Hematopoietic multipotent progenitor cell treated with erythropoietin and hydrocortisone succinate and interleukin-3 and kit ligand, for 17 days (in vitro differentiated cells): ENCODE data around the gene FAM81A.
"Not testable (repeated sequence)": the region's sequence is repeated elsewhere in the genome, so short reads cannot be mapped to it uniquely, and the experiment has no call there.

Experiments used
- DNase-seq: peaks from one replicate; pipeline ENCODE4 v3.0.0-alpha.2; 2015; ENCODE audit warnings: low spot score

The FAM81A gene

DNA sequence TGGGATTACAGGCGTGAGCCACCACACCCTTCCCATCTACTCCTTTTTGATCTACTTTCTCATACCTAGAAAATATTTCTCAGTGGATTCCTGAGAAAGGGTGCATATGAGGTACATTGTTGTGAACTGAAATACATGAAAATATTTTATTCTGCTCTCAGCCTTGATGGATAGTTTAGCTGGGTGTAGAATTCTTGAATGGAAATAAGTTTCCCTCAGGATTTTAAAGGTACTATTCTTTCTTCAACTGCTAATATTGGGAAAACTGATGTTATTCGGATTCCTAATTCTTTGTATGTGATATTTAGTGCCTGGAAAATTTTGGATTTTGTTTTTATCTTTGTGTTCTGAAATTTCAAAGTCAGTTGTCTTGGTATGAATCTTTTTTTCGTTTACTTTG, 9.1 kb upstream of the FAM81A start:
- DNase-seq: not testable (repeated sequence)

DNA sequence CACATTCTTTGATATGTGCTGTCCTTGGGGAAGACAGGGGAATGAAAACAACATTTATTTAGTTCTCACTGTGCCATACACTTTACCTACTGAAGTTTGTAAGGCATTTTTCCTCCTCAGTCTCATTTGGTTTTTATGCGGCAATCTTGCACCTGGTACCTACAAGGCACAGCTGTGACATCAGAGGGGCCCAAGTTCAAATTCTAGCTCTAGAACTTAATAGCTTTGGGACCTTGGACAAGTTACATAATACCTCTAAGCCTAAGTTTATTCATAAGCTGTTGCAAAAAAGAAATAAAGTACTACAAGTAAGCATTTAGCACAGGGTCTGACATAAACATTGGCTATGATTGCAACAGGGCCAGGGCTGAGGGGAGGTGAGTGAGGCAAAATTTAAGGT, 5.6 kb upstream of the FAM81A start:
- no peak for DNase-seq

DNA sequence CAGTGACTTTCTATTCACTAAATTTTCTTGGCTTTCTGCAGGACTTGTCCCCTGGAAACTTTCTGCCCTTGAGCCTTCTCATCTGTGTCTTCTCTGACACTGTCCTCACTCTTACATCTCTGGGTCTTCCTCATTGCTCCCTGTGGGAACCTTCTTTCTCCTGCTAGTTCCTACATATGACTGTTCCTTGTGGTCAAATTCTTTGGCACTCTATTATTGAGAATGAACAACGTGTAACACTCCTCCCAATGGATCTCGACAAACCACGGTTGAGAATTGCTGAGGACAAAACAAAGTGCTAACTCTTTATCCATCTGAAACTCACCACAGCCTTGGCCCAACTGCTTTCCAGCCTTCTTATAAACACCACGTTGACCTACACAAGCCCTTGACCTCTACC, 3.5 kb upstream of the FAM81A start:
- DNase-seq: no peak

DNA sequence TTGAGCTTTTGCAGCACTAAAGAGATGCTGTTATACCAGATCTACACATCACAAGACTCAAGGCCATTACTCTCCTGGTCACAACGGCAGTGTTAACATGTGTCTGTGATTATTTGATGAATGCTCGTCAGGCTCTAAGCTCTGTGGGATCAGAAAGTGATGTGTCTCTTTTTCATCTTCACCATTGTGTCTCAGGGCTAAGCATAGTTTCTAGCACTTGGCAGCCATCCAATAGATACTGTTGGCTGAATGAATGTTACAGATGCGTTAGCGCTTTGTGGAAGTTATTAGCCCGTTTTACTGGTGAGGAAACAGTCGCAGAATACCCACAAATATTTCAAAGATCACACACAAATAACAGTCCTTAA, 1.2 kb upstream of the FAM81A start:
- no peak for DNase-seq

DNA sequence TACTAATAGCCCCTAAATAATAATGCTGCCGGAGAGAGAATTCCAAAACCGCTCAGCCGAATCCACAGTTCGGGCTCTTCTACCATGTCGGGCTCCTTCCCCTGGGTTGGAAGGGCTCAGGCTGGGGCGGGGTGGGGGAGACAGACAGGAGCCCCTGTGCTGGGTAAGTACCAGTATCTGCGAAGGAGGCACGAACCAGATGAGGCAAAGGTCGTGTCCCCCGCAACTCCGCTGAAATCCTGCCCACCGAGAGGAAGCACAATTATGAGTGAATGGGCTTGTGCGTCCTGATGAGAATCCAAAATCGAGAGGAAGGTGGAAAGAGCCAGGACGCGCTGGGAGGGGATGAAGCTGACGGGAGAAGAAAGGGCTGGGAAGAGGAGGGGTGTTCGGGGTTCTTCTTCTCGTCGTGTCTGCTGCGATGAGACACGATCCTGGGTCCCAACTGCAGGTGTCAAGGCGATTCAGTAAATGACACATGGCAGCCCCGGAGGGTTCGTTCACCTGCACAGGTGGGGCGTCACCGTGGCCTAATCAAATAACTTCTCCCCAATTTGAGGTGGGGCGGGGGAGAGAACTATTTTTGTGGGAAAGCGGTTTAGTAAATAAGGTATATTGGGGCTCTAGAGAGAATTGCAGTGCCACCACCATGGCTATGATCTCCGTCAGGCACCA, 707 bp upstream of the FAM81A start:
- no peak for DNase-seq

DNA sequence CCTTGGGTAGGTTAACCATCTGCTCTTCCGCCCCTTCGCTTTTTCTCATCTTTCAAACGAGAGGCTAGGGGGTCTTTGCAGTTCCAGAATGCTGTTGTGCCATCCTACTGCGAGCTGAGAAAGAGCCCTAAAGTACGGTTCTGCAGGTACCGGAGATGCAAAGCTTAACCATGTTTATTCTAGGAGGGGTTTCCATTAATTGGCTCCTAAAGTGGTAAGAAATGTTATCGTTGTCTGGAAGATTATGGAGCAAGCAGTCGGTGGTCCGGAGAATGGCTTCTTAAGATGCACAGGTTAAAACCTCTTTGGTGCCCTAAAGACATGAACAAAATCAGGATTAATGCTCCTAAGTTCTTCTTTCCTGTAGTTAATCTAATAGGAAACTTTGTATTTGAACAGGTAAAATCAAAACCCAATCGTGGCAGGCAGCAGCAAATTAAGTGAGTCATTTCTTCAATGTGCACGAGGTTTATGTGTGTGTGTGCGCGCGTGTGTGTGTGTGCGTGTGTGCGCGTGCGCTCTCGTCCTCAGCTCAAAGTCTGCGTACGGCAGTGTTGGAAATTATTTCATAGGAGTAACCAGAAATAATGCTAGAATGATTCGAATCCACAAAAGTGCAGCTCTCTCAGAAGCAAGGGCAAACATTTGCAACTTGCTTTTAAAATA, 772 bp downstream of the FAM81A start:
- DNase-seq: no peak

DNA sequence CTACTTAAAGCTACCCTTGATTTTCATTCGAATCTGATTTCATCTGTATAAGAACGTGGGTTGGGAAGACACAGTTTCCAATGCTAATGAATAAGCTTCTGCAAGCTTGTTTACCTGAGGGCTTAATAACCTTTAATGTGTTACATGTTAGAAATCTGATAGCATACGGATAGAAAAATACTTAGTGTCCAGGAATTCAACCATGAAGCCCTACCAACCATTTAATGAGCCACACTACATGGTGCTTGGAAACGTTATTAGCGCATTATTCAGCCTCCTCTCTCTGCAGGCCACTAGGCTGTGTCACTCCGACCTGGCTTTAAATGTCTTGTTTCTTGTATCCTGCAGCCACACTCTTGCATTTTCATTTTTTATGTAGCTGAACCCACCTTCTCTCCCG, 1.6 kb downstream of the FAM81A start:
- no peak for DNase-seq

DNA sequence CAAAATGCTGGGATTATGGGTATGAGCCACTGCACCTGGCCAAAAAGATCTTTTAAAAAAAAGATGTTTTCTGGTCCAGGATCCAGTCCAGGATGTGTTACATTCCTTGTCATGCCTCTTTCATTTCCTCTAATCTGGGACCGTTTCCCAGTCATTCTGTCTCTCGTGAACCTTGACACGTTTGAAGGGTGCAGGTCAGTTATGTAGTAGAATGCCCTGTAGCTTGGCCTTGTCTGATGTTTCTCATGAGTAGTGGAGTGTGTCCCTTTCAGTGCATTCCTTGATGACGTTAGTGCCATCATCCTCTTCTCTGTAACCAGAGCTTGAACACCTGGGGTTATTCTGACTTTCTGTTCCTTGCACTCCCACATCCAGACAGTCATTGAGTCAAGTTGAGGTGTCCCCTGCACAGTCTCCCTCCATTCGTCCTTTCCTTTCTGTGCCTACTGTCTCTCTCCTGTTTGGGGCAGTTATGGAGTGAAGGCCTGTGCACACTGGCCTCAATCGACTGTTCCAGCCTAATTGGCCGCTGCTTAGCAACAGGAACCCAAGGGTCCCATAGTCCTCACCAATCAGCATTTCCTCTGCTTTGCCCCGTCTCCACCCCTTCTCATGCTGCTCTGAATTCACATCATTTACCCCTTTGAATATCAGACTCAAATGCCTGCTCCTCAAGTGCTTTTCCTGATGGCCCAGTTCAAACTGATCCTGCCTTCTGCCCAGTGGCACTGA, 5.5 kb downstream of the FAM81A start:
- no peak for DNase-seq

DNA sequence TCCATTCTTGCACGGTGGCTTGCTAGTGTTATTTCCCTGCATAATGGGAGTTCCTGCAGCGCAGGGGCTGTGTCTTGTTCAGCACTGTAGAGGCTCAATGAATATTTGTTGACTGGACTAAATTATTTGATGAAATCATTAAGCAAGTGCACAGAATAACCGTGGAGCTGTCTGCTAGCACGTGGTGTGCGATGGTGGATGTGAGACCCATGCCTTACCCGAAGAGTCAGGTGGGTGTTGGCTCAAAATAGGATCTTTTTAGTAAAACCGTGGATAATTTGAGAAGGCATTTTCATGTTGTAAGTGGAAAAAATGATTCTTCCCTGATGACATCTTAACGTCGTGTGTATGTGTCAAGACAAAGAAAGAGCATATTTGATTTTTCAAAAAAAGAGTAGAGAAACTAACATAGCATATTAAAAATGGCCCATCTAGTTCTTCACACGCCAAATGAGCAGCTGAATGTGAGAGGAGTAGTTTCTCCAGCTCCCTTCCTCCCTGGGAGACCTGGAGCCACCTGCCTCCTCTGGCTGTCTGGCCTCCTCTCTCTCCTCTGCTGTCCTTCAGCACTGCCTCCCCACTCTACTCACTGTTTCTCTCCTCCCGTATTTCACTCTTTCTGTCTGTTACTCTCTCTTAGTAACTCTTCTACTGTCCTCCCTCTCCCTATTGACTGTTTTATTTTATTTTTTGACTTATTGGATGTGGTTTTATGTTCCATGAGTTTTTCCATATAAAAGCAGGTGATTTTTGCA, 6.3 kb downstream of the FAM81A start:
- no peak for DNase-seq

DNA sequence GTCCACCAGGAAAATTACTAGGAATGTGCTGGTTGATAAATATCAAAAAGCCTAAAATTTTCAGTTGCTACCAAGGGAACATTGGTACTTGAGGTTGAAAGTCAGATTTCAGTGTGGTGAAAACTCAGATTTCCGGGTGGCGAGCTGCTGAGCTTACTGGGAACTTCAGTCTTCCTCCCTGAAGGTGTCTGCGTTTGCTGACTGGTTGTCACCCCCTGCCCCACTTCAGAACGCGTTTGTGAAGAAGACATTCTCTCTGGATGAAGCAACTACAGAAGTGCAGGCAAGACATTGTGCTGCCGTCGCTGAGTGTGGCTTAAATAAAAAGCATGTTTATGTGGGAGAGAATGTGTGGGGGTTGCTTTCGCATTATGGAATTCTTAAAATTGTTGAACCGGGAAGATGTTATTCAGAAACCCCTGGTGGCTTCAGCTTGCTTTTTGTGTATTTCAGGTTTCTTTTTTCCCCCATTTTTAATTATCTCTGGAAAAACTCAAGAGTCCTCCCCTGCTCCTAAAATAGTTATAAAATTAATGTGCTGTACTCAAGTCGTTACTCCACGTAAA, 7.1 kb downstream of the FAM81A start:
- no peak for DNase-seq

DNA sequence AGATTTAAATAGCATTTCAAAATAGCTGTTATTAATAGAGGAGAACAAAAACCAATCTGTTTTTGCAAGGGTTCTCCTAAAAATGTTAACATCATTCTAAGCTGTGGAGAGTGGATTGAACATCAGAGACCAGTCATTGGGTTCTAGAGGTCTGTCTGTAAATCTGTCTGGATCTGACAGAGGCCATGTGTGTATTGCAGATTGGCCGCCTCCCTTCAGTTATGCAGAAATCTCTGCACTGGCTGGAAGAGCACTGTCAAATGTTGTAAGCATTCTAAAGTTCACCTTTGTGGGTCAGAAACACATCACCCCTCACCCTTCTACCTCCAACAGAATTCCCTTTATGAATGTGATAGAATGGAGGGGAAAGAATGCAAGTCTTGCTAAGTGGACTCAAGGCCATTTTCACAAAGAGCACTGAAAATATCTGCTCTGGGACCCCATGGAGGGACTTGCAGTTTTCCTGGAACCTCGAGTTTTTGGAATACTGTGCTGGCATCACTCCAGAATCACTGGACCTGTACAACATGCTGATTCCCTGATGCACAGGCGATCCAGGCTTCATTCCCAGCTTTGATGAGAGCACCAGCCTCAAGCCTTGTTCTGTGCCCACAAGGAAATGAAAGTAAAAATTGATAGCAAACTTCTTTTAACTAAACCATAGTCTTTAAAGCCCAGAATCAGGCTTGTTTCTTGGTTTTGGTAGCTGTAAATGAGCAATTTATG, 8.4 kb downstream of the FAM81A start:
- no peak for DNase-seq

DNA sequence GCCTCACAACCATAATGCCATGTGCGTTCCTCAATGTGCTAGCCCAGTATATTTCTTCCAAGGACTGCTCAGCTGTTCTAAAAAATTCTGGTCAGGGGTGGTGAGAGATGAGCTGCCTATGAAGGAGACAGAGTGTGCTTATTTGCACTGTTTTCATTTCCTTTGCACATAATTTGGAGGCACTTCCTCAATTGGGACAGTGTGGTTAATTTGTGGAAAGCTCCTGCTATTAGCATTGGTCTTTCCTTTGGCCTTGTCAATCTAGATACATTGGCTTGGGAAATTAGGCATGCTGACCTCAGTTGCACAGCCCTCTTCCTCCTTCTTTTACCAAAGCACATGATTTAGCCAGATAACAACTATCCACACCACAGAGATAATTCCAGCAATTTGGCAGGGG, 9.4 kb downstream of the FAM81A start:
- DNase-seq: no peak

DNA sequence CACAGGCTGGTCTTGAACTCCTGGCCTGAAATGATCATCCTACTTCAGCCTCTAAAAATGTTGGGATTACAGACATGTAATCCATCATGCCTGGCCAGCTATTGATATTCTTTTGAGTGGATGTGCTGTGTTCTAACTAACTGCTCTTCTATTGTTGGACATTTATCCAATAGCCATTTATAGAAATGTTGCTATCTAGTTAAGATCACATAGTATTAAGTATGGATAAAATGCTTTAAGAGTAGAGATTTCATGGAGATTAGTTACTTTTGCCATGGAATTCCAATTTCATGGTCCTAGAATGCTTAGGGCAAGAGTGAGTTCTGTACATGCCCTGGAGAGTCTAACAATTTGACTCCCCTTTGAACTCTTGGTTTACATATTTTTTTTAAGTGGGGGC, 10.9 kb downstream of the FAM81A start:
- no peak for DNase-seq

DNA sequence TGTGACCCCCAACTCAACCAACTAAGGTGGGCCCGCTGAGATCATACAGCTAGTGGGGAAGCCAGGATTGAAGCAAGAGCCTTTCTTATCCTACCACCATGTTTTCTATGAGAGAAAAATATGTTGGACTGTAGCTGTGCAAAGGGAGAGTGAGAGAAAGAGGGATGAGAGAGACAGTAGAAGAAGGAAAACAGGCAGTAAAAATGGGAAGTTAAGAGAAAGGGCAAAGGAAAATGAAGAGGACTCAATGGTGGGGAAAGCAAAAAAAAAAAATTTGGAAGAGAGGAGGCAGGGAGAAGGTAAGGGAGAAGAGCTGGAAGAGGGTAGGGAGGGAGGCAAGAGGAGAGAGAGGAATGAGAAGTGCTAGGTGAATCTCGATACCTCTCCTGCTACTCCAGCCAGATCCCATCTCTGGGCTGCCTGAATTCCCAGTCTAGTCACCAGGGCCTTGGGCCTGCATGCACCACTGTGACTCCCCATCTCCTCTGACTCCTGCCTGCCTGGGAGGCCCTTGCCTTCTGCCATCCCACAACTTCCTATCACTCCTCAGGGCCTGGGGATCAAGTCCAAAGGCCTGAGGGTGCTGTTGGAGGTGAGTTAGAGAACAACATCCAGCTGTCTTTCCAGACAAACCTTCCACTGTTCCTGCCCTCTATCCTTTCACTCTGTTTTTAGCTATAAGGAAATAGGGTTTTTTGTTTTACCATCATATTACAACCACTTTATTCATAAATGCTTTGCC, 15.7 kb downstream of the FAM81A start:
- no peak for DNase-seq

DNA sequence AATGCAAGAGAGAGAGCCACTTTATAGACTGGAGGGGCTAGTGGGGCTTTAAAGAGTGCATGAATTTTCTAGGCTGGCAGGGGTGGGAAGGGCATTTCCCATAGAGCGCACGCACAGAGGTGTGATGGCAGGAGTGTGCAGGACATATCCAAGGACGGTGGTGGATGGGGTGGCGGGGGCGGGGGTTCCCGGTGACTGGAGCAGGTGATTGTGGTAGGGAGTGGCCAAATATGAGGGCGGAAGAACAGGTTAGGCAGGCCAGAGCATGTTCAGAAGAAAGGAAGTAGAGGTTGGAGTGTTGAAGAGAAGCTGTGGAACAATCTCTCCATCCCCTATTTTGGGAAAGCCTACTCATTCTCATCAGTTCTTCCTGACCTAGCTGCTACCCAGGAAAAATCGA, 18.1 kb downstream of the FAM81A start:
- DNase-seq: no peak

DNA sequence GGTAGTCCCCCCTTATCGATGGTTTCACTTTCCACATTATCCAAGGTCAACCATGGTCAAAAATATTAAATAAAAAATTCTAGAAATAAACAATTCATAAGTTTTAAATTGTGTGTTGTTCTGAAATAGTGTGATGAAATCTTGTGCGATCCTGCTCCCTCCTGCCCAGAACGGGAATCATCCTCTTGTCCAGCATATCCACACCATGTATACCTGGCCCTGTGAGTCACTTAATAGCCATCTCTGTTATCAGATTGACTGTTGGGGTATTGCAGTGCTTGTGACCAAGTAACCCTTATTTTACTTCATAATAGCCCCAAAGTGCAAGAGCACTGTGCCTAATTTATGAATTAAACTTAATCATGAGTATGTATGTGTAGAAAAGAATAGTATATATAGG, 19.1 kb downstream of the FAM81A start:
- no peak for DNase-seq

DNA sequence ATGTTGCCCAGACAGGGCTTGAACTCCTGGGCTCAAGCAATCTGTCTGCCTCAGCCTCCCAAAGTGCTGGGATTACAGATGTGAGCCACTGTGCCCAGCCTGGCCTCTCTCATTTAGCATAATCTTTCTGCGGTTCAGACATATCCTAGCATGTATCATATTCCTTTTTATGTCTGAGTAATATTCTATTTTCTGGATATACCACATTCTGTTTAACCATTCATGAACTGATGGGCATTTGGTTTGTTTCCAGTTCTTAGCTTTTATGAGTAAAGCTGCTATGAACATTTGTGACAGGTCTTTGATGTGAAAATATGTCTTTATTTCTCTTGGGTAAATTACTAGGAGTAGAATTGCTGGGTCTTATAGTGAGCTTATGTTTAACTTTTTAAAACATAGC, 23.5 kb downstream of the FAM81A start:
- DNase-seq: no peak

DNA sequence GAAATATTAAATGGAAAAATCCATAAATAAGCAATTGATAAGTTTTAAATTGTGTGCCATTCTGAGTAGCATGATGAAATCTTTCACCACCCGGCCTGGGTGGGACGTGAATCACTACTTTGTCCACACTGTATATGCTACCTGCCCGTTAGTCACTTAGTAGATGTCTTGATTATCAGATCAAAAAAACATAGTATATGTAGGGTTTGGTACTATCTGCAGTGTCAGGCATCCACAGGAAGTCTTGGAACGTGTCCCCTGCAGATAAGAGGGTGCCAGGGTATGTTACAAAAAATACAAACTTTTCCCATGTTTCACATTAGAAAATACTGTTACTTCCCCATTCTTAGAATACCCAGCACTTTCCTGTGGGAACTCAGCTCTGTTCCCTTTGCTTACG, 35.2 kb downstream of the FAM81A start:
- DNase-seq: no peak

DNA sequence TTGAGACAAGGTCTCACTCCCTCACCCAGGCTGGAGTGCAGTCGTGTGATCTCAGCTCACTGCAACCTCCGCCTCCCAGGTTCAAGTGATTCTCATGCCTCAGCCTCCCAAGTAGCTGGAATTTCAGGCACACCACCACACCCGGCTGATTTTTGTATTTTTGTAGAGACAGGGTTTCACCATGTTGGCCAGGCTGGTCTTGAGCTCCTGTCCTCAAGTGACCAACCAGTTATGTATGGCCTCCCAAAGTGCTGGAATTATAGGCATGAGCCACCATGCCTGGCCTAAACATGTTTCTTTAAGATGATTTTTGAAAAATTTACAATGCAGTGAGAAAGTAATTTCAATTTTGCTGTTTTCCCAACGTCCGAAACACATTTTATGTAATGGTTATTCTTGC, 37.2 kb downstream of the FAM81A start:
- DNase-seq: not testable (repeated sequence)

DNA sequence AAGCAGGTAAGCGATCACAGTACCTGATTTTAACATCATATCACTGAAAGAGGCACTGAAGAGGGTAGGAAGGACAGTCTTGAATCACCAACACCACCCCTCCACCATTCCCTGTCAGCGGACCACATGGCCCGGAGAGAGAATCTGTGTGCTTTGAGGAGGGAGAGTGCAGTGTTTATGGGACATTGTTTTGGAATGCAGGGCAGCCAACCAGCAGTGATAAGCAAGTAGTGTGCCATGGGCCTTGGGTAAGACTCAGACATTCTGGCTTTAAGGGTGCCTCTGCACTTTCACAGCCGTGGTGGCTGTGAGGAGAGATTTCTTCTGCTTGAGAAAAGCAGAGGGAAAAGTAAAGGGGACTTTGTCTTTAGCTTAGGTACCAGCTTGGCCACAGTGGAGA, 46.4 kb downstream of the FAM81A start:
- no peak for DNase-seq

DNA sequence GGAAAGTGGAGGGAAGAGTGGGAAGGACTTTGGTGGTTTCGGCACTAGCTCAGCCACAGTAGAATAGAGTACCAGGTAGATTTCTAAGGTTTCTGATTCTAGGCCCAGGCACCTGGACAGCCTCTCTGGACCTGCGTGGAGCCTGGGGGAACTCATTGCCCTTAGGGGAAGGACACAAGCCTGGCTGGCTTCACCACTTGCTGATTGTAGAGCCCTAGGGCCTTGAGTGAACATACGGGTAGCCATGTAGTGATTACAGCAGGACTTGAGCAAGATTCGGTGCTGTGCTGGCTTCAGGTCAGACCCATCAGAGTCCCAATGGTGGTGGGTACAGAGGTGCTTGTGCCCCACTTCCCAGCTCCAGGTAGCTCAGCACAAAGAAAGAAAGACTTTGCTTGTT, 47.0 kb downstream of the FAM81A start:
- DNase-seq: no peak
